ENCODE results near the gene IL1RAPL1.

- TF ChIP-seq, protein P1, sequence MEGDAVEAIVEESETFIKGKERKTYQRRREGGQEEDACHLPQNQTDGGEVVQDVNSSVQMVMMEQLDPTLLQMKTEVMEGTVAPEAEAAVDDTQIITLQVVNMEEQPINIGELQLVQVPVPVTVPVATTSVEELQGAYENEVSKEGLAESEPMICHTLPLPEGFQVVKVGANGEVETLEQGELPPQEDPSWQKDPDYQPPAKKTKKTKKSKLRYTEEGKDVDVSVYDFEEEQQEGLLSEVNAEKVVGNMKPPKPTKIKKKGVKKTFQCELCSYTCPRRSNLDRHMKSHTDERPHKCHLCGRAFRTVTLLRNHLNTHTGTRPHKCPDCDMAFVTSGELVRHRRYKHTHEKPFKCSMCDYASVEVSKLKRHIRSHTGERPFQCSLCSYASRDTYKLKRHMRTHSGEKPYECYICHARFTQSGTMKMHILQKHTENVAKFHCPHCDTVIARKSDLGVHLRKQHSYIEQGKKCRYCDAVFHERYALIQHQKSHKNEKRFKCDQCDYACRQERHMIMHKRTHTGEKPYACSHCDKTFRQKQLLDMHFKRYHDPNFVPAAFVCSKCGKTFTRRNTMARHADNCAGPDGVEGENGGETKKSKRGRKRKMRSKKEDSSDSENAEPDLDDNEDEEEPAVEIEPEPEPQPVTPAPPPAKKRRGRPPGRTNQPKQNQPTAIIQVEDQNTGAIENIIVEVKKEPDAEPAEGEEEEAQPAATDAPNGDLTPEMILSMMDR (IDR thresholded peaks at IDR 0.05), result no peak
- no peak for TF ChIP-seq ZFX (IDR thresholded peaks at IDR 0.05; ENCODE audit: borderline replicate concordance)
Measured at GRCh38 chrX:29455702-29456101, 868.5 kb downstream of the IL1RAPL1 start.
